ENCODE measurements around the gene CGREF1. TPM values are rescaled to one million over a fixed set of nuclear protein-coding genes. Genes with fewer than 3 reads are reported as not detected.

Gene CGREF1
- total RNA-seq, 1 experiment from 2014 or later = 4.0 TPM

GRCh38 chr2:27135478-27135955 is 16.6 kb upstream of the CGREF1 start:
- Histone ChIP-seq H3K4me1 (ENCODE audit: control insufficient read depth in 1 of 2, insufficient read depth in 2 of 2, low read length in 2 of 2) (peaks cover 4 to 19% of the 10 kb centered on the region in 2 experiments; a peak in 3 of 4 replicates), H2AFZ (ENCODE audit: low read depth, low read length, poor library complexity, severe bottlenecking) (no peak overlapping the region)
- POLR2A ChIA-PET = no interaction called here

More at GRCh38 chr2:27135478-27135955, 16.6 kb upstream of the CGREF1 start:
- RAD21 ChIA-PET (ENCODE audit: low non-redundant PET in 1 of 2, low total read pairs in 2 of 2, uncharacterized antibody in 2 of 2, unreplicated experiment in 2 of 2) = no interaction called here
- DNase-seq (ENCODE audit: low read depth, low spot score) (no peak), ATAC-seq (no peak)
- BruUV-seq (replicated peaks) = no TSS peak
- H3K79me2 ChIP-seq (ENCODE audit: insufficient read depth, low read length) = peaks cover 20% of the 10 kb centered on the region
- TF ChIP-seq POLR2AphosphoS5 (IDR thresholded peaks at IDR 0.05; ENCODE audit: low read depth, low read length) (no peak), ATF3 (IDR thresholded peaks at IDR 0.05) (no peak)
- TF ChIP-seq, protein P1, sequence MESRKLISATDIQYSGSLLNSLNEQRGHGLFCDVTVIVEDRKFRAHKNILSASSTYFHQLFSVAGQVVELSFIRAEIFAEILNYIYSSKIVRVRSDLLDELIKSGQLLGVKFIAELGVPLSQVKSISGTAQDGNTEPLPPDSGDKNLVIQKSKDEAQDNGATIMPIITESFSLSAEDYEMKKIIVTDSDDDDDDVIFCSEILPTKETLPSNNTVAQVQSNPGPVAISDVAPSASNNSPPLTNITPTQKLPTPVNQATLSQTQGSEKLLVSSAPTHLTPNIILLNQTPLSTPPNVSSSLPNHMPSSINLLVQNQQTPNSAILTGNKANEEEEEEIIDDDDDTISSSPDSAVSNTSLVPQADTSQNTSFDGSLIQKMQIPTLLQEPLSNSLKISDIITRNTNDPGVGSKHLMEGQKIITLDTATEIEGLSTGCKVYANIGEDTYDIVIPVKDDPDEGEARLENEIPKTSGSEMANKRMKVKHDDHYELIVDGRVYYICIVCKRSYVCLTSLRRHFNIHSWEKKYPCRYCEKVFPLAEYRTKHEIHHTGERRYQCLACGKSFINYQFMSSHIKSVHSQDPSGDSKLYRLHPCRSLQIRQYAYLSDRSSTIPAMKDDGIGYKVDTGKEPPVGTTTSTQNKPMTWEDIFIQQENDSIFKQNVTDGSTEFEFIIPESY (IDR thresholded peaks at IDR 0.05; ENCODE audit: extremely low read depth, insufficient replicate concordance, low read length) = no peak
- no peaks in the 10 kb centered on the region for H3K9me2 ChIP-seq (ENCODE audit: insufficient read depth)
- H3K27me3 ChIP-seq (ENCODE audit: insufficient read depth, low read length) = no peaks in the 10 kb centered on the region
- CTCF ChIA-PET = no interaction called here
- no peaks in the 10 kb centered on the region for H4K20me1 ChIP-seq (ENCODE audit: insufficient read depth)
- H3K9me3 ChIP-seq (ENCODE audit: control insufficient read depth in 1 of 2, insufficient read depth in 1 of 2, low read depth in 1 of 2, low read length in 2 of 2) = no peaks in the 10 kb centered on the region
- no peak overlapping the region for H3K9ac ChIP-seq (ENCODE audit: low read length)
- peak overlapping the region; percentile 36; the same call in 1 of the 2 replicates for H3K27ac ChIP-seq (ENCODE audit: low read depth, low read length)
- H3K4me3 ChIP-seq (replicated peaks in 1 of 2; ENCODE audit: low read depth in 1 of 2, low read length in 2 of 2) = no peak overlapping the region
- intact Hi-C loops (cut with micrococcal nuclease) = no loop called here
- peaks cover 12 to 20% of the 10 kb centered on the region in 2 experiments; a peak in 3 of 4 replicates for H3K36me3 ChIP-seq (ENCODE audit: control insufficient read depth in 1 of 2, insufficient read depth in 2 of 2, low read length in 2 of 2)
- H3K4me2 ChIP-seq (ENCODE audit: low read length) = no peak overlapping the region

Measured in HCT116 (cell line).